GM19240 (cell line): ENCODE results near the gene SAG.
"Not testable (repeated sequence)": the region's sequence is repeated elsewhere in the genome, so short reads cannot be mapped to it uniquely, and the experiment has no call there.

Experiments
- DNase-seq: peaks from one replicate; pipeline ENCODE4 v3.0.0; 2011; ENCODE audit warnings: low spot score; ENCODE audit not compliant: insufficient read length

Gene SAG

DNA sequence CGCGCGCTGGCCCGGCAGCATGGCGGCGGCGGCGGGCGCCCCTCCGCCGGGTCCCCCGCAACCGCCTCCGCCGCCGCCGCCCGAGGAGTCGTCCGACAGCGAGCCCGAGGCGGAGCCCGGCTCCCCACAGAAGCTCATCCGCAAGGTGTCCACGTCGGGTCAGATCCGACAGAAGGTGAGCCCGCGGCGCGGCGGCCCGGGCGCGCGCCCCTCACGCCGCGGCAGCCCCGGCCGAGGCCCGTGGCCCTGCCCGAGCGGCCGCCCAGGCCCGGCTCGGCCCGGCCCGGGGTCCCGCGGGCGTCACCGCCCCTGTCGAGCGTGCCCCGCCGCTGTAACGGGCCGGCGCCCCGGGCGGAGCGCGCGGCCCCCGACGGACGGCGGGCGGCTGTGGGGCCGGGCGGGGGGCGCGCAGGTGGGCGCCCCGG is 46.9 kb downstream of the SAG start:
- no peak for DNase-seq

DNA sequence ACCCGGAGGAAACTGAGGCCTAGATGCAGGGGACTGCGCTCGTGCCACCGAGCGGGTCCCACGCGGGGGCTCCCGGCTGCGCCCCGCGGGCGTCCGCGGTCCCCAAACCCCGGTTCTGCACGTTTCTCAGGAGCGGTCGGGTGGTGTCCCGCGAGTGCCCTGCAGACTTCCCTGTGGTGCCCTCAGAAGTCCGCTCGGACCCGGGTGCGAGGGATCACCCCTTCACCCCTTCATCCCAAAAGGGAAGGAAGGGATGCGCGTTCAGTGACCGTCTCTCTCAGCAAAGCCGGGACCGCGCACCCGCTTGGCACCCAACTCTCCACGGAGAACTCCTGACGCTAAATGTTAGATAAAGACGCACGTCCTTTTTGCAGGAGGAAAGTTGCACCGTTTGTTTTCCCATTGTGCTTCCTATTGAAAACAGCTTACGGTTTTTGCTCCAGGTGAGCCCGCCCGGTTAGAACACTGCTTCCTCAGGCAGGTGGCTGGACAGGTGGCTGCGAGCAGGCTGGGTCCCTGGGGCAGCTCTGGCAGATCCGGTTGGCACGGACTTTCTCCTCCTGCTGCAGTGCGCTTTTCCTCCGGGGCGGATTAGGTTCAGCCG is 47.5 kb downstream of the SAG start:
- no peak for DNase-seq

DNA sequence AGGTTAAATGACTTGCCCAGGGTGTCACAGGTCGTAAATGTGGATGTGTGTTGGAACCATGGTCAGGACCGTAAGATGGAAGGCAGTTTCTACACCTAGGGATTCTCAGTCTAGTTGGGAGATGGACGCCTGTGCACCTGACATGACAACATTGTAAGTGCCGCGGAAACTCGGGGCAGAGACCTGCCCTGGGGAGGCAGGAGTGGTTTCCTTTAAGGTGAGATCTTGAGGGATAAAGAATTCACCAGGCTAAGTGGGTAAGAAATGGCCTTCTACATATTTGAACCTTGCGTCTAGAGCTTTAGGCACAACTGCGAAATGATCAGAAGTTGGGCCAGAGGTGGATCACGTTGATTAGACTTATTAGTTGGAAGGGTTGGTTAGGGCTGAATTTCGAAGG is 48.3 kb downstream of the SAG start:
- no peak for DNase-seq

DNA sequence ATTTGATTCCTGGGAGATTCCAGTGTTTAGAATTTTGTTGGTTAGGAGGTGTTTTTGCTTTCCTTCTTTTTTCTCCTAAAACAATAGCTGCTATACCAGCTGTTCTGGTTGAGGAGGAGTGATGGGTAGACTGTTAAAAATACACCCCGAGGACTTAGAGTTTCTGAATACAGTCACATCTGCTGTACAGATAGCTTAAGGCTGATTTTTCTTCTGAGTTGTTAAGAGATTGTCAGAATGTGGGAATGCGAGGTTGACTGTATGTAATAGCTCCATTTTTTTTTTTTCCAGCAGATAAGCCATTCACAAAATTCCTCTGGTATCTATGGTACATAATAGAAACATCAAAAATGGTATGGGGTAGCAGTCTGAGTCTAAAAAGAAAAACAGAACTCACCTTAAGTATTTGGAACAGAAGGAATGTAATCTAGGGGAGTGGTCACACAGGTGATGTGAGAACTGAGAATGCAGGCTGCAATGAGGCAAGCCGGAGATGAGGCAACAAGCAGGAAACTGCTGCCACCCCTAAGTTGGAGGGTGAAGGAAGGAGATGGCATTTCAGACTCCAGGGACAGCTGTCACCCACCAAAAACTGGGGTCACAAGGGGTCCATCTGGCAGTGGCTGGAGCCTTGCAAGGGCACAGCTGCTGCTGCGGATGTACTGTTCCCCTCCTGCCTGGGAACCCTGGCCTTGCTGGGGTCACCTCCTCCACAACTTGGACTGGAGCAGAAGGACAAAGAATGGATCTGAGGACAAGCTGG is 49.1 kb downstream of the SAG start:
- DNase-seq, result no peak

DNA sequence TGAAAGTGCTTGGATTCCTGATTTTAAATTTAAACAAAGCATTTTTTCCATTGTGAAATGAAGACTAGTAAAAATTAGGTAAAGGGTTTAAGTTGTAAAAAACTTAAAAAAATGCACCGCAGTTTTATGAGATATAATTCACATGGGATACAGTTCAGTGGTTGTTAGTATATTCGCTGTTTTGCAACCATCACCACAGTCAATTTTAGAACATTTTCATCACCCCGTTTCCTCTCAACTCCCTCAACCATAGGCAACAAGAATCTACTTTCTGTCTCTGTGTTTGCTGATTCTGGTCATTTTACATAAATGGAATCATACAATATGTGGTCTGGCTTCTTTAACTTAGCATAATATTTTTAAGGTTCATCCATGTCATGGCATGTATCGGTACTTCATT is 50.7 kb downstream of the SAG start:
- no peak for DNase-seq

DNA sequence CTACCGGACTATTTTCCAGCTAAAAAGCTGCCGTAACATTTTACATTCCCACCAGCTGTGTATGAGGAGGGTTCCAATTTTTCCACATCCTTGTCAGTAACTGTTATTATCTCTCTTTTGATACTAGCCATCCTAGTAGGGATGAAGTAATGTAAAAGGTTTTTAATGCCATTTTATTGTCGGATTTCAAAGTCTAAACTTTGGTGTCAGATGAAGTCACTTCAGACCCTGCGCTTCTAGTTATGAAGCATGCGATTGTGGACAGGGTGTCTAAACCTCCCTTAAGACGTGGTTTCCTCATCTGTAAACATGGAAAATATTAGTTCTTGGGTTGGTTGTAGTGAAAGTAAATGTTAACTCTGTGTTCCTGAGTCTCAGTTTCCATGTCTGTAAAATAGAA is 51.3 kb downstream of the SAG start:
- no peak for DNase-seq

DNA sequence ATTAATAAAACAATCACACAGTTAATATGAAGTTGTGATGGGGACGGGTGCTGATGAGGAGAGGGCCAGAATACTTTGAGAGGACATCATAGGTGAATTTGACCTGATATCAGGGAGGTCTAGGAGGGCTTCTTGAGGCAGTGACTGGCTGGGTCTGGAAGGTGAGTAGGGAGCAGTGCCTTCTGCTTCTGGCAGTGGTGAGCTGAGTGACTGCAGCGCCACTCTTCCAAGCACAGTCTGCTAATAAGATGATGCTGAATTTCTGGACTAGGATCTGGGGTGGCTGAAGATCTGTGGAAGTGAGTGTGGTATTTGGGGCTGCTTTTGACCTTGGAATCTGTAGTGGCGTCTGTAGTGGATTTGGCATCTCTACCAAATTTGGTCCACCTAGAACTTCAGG is 52.2 kb downstream of the SAG start:
- no peak for DNase-seq

DNA sequence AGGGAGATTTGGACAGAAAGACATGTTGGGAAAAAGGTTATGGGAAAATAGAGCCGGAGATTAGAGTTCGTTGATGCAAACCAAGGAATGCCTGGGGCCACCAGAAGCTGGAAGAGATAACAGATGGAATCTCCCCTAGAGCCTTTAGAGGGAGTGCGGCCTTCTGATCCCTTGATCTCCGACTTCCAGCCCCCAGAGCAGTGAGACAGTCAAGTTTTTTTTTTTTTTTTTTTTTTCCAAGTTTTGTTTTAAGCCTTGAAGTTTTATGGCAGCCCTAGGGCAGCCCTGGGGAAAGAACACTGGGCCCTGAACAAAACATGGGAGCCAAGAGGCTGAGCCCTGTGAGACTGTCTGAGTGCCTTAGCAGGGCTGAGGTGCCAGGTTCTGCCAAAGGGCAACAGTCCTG is 53.2 kb downstream of the SAG start:
- DNase-seq, result no peak

DNA sequence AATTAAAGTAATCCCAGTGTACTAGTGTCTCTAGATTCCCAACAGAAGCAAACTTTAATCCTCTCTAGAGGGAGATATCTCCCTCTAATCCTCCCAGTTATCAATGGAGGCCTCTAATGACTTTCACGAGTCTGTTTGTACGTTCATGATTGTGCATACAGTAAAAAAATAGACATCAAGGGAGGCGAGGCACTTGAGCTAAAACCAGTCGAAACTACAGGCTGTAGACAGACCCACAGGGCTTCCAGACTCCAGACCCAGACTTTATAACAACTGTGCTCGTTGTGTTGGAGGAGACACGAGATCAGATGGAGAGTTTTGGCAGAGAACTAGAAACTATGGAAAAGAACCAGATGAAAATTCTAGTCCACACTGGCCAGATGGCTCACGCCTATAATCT is 53.7 kb downstream of the SAG start:
- no peak for DNase-seq

DNA sequence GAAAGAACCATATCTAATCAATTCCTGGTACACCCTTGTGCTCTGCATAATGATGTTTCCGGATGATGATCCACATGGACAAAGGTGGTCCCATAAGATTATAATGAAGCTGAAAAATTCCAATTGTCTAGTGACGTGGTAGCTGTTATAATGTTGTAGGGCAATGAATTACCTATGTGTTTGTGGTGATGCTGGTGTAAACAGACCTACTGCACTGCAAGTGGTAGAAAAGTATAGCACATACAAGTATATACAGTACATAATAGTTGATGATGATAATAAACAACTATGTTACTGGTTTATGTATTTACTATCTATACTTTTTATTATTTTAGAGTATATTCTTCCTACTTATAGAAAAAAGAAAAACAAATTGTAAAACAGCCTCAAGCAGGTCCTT is 55.1 kb downstream of the SAG start:
- no peak for DNase-seq

DNA sequence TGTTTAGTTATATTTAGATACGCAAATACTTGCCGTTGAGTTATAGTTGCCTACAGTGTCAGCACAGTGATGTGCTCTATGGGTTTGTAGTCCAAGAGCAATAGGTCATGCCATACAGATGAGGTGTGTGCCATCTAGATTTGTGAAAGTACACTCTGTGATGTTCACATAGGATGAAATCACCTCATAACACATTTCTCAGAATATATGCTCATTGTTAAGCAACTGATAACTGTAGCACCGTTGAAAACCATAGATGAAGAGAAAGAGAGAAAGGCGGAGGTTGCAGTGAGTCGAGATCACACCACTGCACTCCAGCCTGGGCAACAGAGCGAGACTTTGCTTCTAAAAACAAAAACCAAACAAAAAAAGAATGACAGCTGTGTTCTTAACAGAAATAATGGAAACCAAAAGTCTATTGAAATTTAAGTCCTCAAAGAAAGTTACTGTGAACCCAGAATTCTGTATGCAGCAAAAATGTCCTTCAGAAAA is 56.2 kb downstream of the SAG start:
- DNase-seq, result no peak

DNA sequence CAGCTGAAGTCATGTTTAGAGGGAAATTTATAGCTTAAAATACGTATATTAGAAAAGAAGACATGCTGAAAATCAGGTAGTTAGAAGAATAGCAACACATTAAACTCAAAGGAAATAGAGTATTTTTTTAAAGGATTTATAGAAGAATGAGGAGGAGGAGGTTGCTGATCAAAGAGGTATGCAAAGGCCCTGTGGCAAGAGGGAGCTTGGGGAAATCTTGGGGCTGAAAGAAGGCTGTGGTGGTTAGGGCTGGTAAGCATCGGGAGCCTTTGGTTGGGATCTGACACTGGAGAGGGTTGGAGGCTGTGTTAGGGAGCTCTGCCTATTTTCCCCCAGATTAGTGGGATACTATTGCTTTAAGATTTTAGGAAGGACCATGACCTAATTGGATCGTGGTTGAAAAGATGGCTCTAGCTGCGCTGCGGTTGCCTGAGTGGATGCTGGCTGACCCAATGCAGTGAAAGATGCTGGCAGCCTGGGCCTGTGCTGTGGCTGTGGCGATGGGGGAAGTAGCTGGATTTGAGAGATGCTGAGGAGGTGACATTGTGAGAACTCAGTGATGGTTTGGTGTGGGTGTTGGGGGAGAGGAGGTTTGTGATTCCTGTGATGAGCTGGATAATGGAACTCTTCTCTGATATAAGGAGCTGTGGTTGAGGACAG is 58.4 kb downstream of the SAG start:
- DNase-seq, result no peak

DNA sequence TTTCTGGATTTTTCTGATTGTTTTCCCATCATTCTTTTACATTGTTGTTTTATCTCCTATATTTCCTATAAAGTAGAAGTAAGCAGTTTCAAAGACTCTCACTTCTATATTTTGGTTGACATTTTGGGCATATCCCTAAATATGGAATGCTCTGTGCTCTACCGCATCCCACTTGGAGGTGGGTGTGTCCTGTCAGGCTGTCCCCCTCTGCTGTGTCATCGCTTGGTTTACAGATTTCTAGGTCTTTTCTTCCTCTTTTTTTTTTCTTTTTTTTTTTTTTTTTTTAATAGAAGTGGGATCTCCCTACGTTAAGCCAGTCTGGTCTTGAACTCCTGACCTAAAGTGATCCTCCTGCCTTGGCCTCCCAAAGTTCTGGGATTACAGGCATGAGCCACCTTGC is 60.0 kb downstream of the SAG start:
- DNase-seq, result no peak

DNA sequence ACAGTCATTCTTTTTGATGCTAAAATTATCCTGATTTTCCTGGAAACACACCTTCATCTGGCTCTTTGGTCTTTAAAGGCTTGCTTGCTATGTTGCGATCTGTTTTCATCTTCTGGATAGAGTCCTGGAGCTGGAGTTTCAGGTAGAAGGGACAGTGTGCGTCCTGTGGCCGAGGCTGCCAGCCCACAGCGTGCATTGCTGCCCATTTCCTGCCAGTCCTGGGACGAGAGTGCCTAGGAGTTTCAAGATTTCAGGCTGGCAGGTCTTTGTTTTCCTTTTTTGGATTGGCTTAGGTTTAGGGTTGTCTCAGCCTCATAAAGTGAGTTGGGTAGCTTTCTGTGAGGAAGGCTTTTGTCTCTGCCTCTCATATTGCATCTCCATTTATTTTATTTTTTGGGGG is 61.1 kb downstream of the SAG start:
- DNase-seq, result no peak

DNA sequence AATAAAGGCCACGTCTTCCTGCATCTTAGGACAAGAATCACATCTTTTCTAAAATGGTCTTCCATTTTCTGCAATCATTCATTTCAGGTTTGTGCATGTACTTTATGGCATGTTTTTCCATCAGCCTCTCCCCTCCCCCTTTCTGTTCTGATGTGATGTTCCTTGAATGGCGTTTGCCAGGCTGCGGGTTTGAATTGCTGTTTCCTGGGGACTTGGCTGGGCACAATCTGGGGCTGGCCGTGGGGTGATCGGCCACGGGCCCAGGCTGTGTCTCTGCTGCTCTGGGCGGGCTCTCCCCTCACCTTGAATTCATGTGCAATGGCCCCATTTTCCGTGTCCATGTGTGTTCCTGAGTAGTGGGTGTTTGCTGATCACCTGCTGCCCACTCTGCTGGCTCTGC is 61.8 kb downstream of the SAG start:
- DNase-seq, result no peak

DNA sequence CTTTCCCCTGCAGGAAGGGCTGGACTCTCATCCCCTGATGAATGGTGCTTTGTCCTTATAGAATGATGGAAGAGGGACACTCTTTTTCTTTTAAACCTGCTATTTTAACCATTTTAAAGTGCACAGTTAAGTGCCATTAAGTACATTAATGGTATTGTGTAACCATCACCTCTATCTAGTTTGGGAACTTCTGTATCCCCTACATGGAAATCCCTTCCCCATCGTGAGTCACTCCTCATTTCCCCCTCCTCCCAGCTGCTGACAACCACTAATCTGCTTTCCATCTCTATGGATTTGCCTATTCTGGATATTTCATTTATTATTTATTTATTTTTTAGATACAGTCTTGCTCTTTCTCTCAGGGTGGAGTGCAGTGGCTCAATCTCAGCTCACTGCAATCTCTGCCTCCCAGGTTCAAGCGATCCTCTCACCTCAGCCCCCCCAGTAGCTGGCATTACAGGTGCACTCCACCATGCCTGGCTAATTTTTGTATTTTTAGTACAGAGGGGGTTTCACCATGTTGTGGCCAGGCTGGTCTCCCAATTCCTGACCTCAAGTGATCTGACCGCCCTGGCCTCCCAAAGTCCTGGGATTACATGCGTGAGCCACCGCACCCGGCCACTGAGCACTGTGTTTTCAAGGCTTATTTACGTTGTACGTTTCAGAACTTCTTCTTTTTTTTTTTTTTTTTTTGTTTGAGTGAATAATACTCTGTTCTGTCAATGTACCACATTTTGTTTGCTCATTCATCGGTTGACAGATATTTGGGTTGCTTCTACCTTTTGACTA is 62.5 kb downstream of the SAG start:
- no peak for DNase-seq

DNA sequence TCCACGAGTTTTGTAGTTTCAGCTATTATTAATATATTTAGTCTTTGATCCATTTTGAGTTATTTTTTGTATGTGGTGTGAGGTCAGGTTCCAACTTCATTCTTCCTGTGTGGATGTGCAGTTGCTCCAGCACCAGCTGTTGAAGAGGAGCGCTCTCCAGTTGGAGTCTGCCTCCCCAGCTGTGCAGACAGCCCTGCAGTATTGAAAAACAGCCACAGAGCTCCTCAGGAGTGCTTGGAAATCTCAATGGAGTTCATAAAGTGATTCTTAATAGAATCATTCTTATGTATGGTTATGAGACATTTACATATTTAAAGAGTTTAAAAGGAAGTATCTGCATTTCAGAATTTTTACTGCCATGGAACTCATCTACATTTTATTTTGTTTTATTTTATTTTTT is 64.0 kb downstream of the SAG start:
- DNase-seq, result no peak

DNA sequence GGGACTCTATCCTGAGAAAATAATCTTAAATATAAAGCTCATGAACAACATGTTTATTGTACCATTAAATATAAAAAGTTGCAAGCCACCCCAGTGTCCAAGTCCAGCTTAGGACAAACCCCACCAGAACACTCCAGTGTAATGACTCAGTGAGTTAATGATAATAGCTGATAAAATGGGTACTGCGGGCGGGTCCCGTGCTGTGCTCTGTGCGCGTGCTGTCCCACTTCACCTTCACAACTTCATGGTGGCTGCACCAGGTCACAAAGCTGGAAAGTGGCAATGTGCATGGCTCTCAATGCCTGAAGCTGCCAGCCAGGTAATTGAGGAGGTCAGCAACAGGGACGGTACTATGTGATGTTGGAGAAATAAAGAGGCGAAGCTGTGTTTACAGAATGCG is 65.2 kb downstream of the SAG start:
- DNase-seq, result no peak

DNA sequence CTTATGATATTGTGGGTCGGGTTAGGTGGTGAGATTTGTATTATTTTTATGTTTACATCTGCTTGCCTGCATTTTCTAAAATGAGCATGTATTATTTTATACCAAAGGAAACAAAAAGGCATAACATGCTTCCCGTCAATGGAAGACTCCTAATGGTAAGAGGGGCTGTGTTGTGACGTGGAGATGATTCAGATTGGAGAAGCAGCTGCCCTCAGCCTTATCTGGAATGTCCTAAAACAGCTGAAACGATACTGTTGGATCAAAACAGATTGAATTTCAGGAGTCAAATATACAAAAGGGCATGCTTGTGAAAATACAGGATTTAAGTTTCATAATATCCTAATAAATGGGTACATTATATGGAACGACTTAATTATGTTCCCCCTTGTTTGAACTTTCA is 65.7 kb downstream of the SAG start:
- no peak for DNase-seq

DNA sequence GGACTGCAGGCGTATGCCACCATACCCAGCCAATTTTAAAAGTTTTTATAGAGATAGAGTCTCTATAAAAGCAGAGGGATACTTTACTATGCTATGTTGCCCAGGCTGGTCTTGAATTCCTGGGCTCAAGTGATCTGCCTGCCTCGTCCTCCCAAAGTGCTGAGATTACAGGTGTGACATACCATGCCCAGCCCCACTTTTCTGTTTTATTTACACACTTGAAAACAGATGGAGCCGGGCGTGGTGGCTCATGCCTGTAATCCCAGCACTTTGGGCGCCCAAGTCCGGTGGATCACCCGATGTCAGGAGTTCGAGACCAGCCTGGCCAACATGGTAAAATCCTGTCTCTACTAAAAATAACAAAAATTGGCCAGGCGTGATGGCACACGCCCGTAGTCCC is 67.2 kb downstream of the SAG start:
- DNase-seq, result not testable (repeated sequence)

DNA sequence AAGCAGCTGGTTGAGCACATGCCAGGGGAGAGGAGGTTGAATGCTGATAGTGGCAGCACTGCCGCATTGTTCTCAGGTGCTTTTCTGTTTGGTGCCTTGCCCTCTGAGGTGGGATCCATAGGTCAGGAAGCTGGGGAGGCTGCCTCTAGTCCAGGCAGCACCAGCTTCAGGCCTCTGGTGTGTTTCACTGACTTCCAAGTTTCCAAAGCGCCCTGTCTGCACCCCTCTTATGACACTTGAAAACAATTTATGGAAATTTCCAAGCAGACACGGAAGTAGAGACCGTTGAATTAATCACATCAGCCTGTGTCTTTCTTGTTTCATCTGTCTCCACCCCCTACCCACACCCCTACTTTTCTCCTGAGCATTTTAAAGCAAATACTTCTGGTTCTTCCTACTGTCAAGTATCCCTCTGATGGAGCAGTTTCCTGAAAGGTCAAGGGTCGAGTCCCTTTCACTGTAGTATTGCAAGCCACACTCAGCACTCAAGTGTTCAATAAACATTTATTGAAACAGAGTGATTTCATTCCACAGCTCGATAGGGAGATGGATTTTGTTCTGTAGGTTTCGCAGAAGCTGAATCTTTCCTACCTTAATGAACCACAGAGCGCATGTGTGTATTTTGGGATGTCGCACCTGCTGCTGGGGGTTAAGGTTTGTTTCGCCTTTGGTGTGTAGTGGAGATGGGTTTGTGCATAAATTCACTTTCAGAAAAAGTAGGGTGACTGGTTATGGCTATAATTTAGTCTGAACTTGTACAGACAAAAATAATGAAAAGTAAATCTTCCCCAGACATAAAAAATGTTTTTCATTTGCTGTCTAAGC is 68.1 kb downstream of the SAG start:
- DNase-seq, result no peak
